A549 (cell line): ENCODE data around the gene EGFL8. TPM values are rescaled to one million over a fixed set of nuclear protein-coding genes. Genes with fewer than 3 reads are reported as not detected.
"Not testable (repeated sequence)": the region's sequence is repeated elsewhere in the genome, so short reads cannot be mapped to it uniquely, and the experiment has no call there.

Source experiments
- ATAC-seq, 2 experiments: fragments of 200-7000 bp in 1 of 2; fragments of >200 bp in 1 of 2; cut with Nextera tagmentation in 1 of 2; cut with Tn5 transposase in 1 of 2; 3 replicates each; pipeline versions ENCODE4 v1.8.0 to v1.9.1; 2018 to 2020; ENCODE audit warnings: mild to moderate bottlenecking in 1 of 2, moderate library complexity in 1 of 2
- CTCF ChIA-PET: fragments of 300-600 bp; sonication (Branson Sonifier 250); formaldehyde crosslinking; extraction: SDS; loops from one replicate; lab custom pipeline; 2021; ENCODE audit warnings: antibody characterized with exemption, inconsistent platforms; lab: Yijun Ruan, JAX
- POLR2A ChIA-PET: fragments of 350-600 bp; formaldehyde crosslinking; extraction: SDS; loops from one replicate; lab custom pipeline; 2021; ENCODE audit warnings: antibody characterized with exemption, inconsistent platforms; lab: Yijun Ruan, JAX
- DNase-seq, 2 experiments: peaks; one replicate each; pipeline versions ENCODE4 v3.0.0 to v3.0.0-alpha.2; 2011 to 2016; ENCODE audit warnings: low read depth in 1 of 2, low spot score in 1 of 2
- FAIRE-seq: peaks from 2 replicates; lab custom pipeline; 2011; peaks lifted over from hg19 to GRCh38; lab: Jason Lieb, UNC
- H3K27ac ChIP-seq, 2 experiments: fragments of >200 bp; sonication (Bioruptor Twin); formaldehyde crosslinking; 3 replicates each; pipeline ENCODE4 v1.5.1; 2016 to 2017
- H3K4me1 ChIP-seq: fragments of >200 bp; sonication (Bioruptor Twin); formaldehyde crosslinking; 3 replicates; pipeline ENCODE4 v1.6.1; 2016
- H3K4me2 ChIP-seq: fragments of >200 bp; sonication (Bioruptor Twin); formaldehyde crosslinking; 3 replicates; pipeline ENCODE4 v1.6.1; 2016
- H3K4me3 ChIP-seq: fragments of >200 bp; sonication (Bioruptor Twin); formaldehyde crosslinking; 3 replicates; pipeline ENCODE4 v1.5.1; 2016
- H3K9me3 ChIP-seq: fragments of >200 bp; sonication (Bioruptor Twin); formaldehyde crosslinking; 3 replicates; pipeline ENCODE4 v1.6.1; 2016
- CEBPB ChIP-seq, 2 experiments: fragments of >200 bp in 1 of 2; sonication (Bioruptor Twin) in 1 of 2; formaldehyde crosslinking in 1 of 2; IDR thresholded peaks; 2 replicates each; pipeline ENCODE4 v1.6.1; 2012 to 2016
- CHD2 ChIP-seq: fragments of 150-350 bp; IDR thresholded peaks from 2 replicates; pipeline ENCODE4 v1.6.1; 2014; ENCODE audit warnings: low read length; ENCODE audit not compliant: partially characterized antibody
- EHF ChIP-seq: fragments of 250-450 bp; sonication (Bioruptor Pico); IDR thresholded peaks from 2 replicates; pipeline ENCODE4 v1.5.0; 2020; ENCODE audit warnings: mild to moderate bottlenecking
- EHMT2 ChIP-seq: fragments of 200-600 bp; sonication (generic); IDR thresholded peaks from 2 replicates; pipeline ENCODE4 v1.6.1; 2016; ENCODE audit warnings: antibody characterized with exemption, low read depth, mild to moderate bottlenecking, moderate library complexity
- EP300 ChIP-seq, 2 experiments: fragments of >200 bp; sonication (Bioruptor Twin); formaldehyde crosslinking; IDR thresholded peaks; 2 replicates in 1 of 2; 3 replicates in 1 of 2; pipeline ENCODE4 v1.6.1; 2016 to 2017
- ESRRA ChIP-seq: fragments of 150-350 bp; IDR thresholded peaks from 2 replicates; pipeline ENCODE4 v1.6.1; 2014; ENCODE audit warnings: mild to moderate bottlenecking, low read length, borderline replicate concordance
- FOSL2 ChIP-seq, 2 experiments: fragments of 450-650 bp in 1 of 2; fragments of >200 bp in 1 of 2; sonication (Bioruptor Twin) in 1 of 2; formaldehyde crosslinking; IDR thresholded peaks; 2 replicates each; pipeline versions ENCODE4 v1.5.0 to v1.6.1; 2016 to 2020; ENCODE audit warnings: mild to moderate bottlenecking in 1 of 2, moderate library complexity in 1 of 2
- GATA3 ChIP-seq: IDR thresholded peaks from 2 replicates; pipeline ENCODE4 v1.6.1; 2012; ENCODE audit warnings: borderline replicate concordance
- HEYL ChIP-seq: fragments of 250-450 bp; sonication (Bioruptor Pico); IDR thresholded peaks from 2 replicates; pipeline ENCODE4 v1.8.0; 2021; ENCODE audit warnings: mild to moderate bottlenecking, moderate library complexity
- HMGXB4 ChIP-seq: fragments of 250-450 bp; sonication (Bioruptor Pico); IDR thresholded peaks from 2 replicates; pipeline ENCODE4 v1.5.0; 2021; ENCODE audit warnings: mild to moderate bottlenecking, moderate library complexity, borderline replicate concordance
- HOXA7 ChIP-seq: fragments of 250-450 bp; sonication (Bioruptor Pico); IDR thresholded peaks from 2 replicates; pipeline ENCODE4 v1.5.0; 2020; ENCODE audit warnings: mild to moderate bottlenecking, moderate library complexity
- KDM5A ChIP-seq: fragments of 200-600 bp; sonication (generic); IDR thresholded peaks from 2 replicates; pipeline ENCODE4 v1.6.1; 2016; ENCODE audit warnings: antibody characterized with exemption, mild to moderate bottlenecking
- MYC ChIP-seq: IDR thresholded peaks from 2 replicates; pipeline ENCODE4 v1.6.1; 2012; ENCODE audit warnings: mild to moderate bottlenecking, inconsistent platforms, low read length, improper control_type of control experiment, borderline replicate concordance
- NFE2L2 ChIP-seq: fragments of 150-350 bp; conservative IDR thresholded peaks from 2 replicates; pipeline ENCODE4 v1.6.1; 2014; ENCODE audit warnings: low read length
- NPAS2 ChIP-seq: fragments of 250-450 bp; sonication (Bioruptor Pico); IDR thresholded peaks from 2 replicates; pipeline ENCODE4 v1.8.0; 2022; ENCODE audit warnings: mild to moderate bottlenecking, moderate library complexity, borderline replicate concordance
- RARB ChIP-seq: fragments of 250-450 bp; sonication (Bioruptor Pico); IDR thresholded peaks from 2 replicates; pipeline ENCODE4 v1.8.0; 2021; ENCODE audit warnings: mild to moderate bottlenecking, moderate library complexity
- REST ChIP-seq: fragments of 200-600 bp; sonication (generic); IDR thresholded peaks from 2 replicates; pipeline ENCODE4 v1.6.1; 2016; ENCODE audit warnings: antibody characterized with exemption, mild to moderate bottlenecking, moderate library complexity
- RFX5 ChIP-seq: fragments of 450-650 bp; IDR thresholded peaks from 2 replicates; pipeline ENCODE4 v1.7.1; 2014; ENCODE audit warnings: antibody characterized with exemption, mild to moderate bottlenecking, moderate library complexity
- RNF2 ChIP-seq: fragments of 200-600 bp; sonication (generic); IDR thresholded peaks from 2 replicates; pipeline ENCODE4 v1.6.1; 2016; ENCODE audit warnings: low read depth, mild to moderate bottlenecking, antibody characterized with exemption, moderate library complexity, borderline replicate concordance
- ZC3H11A ChIP-seq: fragments of 450-650 bp; IDR thresholded peaks from 2 replicates; pipeline ENCODE4 v1.6.1; 2014; ENCODE audit warnings: antibody characterized with exemption, mild to moderate bottlenecking
- WGBS: methylation state at CpG from one replicate; pipeline ENCODE4 v1.1.6; 2017; ENCODE audit errors: missing lambda C conversion rate; 5-methylcytosine and 5-hydroxymethylcytosine counted together
- polyA plus RNA-seq, 4 experiments: library from polyadenylated mRNA; depleted of rRNA in 3 of 4; stranded (reverse); fragments of >200 nt; fragmentation: RNase III in 1 of 4; extraction: RNeasy Plus Mini Kit Qiagen cat#74134 plus additional on column Dnase treatment in 1 of 4; gene quantifications; 2 replicates in 3 of 4; 3 replicates in 1 of 4; pipeline ENCODE4 v1.2.3, GENCODE V29; 2011 to 2017
- TF ChIP-seq, protein P1 (sequence below): fragments of 150-350 bp; IDR thresholded peaks from 2 replicates; pipeline ENCODE4 v1.6.1; 2014; ENCODE audit warnings: low read depth, mild to moderate bottlenecking, low read length
- TF ChIP-seq, protein P2 (sequence below): IDR thresholded peaks from 2 replicates; pipeline ENCODE4 v1.6.1; 2012; ENCODE audit warnings: low read depth, borderline replicate concordance

Gene EGFL8
- polyA plus RNA-seq, 2 of the 4 experiments (the other 2 are of a cell fraction), result 2.0 to 3.1 TPM

DNA sequence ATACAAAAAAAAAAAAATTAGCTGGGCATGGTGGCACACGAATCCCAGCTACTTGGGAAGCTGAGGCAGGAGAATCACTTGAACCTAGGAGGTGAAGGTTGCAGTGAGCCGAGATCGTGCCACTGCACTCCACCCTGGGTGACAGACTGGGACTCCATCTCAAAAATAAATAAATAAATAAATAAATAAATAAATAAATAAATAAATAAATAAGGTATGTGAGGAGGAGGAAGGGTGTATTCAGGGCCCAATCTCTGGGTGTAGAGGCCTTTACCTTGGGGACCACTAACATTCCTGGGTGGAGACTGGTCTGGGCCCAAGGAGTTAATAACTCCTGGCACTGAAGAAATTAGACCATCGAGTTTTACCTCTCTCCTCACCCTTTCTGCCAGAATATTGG lies 47.0 kb downstream of the EGFL8 start:
- not testable (repeated sequence) for FAIRE-seq, H3K4me3 ChIP-seq, DNase-seq, H3K9me3 ChIP-seq
- peak; percentile 79 for TF ChIP-seq ZC3H11A
- TF ChIP-seq, all 56 proteins: peak for 1; not testable (repeated sequence) for 55
- H3K4me1 ChIP-seq, ATAC-seq, H3K4me2 ChIP-seq, H3K27ac ChIP-seq, POLR2A ChIA-PET: not testable (repeated sequence)
- WGBS, result 60% methylated on average over 4 of the region's 4 CpGs
- CTCF ChIA-PET, result interaction anchor here (1.0 to 1.5 kb wide), 2 partner anchors 16 to 23 kb away, joined by 3 read pairs; no protein-coding TSS in a partner anchor

DNA sequence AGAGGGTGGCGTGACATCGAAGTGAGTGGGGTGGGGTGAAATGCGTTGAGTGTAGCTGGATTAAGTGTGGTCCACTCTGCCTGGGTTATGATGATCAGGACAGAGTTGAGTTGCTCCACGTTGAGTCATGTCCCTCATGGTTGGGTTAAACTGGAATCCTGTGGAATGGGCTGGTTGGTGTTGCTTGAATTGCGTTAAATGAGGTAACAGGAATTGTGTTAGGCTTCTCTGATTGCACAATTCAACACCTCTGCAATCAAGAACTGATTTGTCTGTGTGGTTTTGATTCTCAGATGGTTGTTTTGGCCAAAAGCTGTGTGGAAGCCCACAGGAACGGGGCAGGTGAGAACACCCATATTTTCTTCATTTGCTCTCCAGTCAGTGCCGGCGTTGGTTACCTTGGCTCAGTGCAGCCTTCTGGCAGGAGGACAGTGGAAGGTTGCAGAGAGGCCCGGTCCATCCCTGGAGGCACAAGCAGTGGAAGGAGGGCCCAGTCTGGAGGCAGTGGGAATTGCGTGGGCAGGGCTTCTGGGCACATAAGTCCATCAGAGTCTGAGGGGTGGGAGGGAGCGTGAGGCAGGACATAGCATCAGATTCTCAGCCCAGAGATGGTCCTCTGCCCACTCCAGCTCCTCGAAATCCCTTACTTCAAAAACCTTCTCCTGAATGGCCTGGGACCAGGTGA lies 47.8 kb downstream of the EGFL8 start:
- POLR2A ChIA-PET, result no interaction called here
- DNase-seq (no peak), ATAC-seq (no peak), FAIRE-seq (no peak)
- WGBS, result 64% methylated on average over 11 of the region's 12 CpGs
- H3K4me2 ChIP-seq, result no peak overlapping the region
- H3K4me1 ChIP-seq, result no peaks in the 10 kb centered on the region
- H3K9me3 ChIP-seq, result no peaks in the 10 kb centered on the region
- TF ChIP-seq RARB (CRISPR knock-in tag) (no peak), ZC3H11A (no peak), MYC (no peak), FOSL2 (IDR thresholded peaks at IDR 0.05) (no peak), FOSL2 (CRISPR knock-in tag; IDR thresholded peaks at IDR 0.05) (no peak), HEYL (CRISPR knock-in tag) (no peak), HOXA7 (CRISPR knock-in tag) (no peak), ESRRA (no peak), EHMT2 (no peak), GATA3 (no peak), HMGXB4 (CRISPR knock-in tag) (no peak)
- TF ChIP-seq, protein P1, sequence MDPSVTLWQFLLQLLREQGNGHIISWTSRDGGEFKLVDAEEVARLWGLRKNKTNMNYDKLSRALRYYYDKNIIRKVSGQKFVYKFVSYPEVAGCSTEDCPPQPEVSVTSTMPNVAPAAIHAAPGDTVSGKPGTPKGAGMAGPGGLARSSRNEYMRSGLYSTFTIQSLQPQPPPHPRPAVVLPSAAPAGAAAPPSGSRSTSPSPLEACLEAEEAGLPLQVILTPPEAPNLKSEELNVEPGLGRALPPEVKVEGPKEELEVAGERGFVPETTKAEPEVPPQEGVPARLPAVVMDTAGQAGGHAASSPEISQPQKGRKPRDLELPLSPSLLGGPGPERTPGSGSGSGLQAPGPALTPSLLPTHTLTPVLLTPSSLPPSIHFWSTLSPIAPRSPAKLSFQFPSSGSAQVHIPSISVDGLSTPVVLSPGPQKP, result no peak
- H3K4me3 ChIP-seq, result no peak overlapping the region
- CTCF ChIA-PET, result interaction anchor here (1.5 kb wide), 1 partner anchor 17 kb away, joined by 3 read pairs; no protein-coding TSS in a partner anchor
- H3K27ac ChIP-seq, result no peak overlapping the region

DNA sequence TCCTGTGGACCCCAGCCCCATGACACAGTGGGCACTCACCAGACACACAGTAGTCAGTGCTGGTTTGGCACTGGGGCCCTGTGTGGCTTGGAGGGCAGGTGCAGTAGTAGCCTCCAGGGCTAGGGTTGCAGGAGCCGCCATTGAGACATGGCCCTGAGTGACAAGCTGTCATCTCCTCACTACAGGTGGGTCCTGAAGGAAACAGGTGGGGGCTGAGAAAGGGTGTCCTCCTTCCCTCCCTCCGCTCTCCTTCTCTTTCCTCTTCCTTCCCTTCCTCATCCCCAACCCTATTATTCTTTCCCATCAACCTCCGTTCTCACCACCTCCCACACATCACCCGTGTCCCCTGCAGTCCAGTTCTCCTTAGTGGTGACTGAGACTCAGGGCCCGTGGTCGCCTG lies 49.3 kb downstream of the EGFL8 start:
- ChIA-PET POLR2A (no interaction called here), CTCF (no interaction called here)
- Histone ChIP-seq H3K4me1 (no peaks in the 10 kb centered on the region), H3K9me3 (no peaks in the 10 kb centered on the region), H3K27ac (no peak overlapping the region), H3K4me2 (no peak overlapping the region), H3K4me3 (no peak overlapping the region)
- ATAC-seq (no peak), FAIRE-seq (no peak), DNase-seq (no peak)
- 55% methylated on average over 5 of the region's 6 CpGs for WGBS
- no peak for TF ChIP-seq GATA3
- TF ChIP-seq NFE2L2, result no peak
- no peak for TF ChIP-seq RFX5
- no peak for TF ChIP-seq FOSL2 (IDR thresholded peaks at IDR 0.05)
- TF ChIP-seq FOSL2 (CRISPR knock-in tag; IDR thresholded peaks at IDR 0.05), result no peak
- TF ChIP-seq, protein P1, result no peak
- TF ChIP-seq CHD2, result no peak
- TF ChIP-seq NPAS2 (CRISPR knock-in tag), result no peak
- no peak for TF ChIP-seq EP300 (IDR thresholded peaks at IDR 0.05)
- TF ChIP-seq EHF (CRISPR knock-in tag), result no peak
- no peak for TF ChIP-seq KDM5A
- TF ChIP-seq HOXA7 (CRISPR knock-in tag), result no peak
- no peak for TF ChIP-seq MYC
- no peak for TF ChIP-seq REST
- TF ChIP-seq CEBPB (IDR thresholded peaks at IDR 0.05), result no peak
- TF ChIP-seq, protein P2, sequence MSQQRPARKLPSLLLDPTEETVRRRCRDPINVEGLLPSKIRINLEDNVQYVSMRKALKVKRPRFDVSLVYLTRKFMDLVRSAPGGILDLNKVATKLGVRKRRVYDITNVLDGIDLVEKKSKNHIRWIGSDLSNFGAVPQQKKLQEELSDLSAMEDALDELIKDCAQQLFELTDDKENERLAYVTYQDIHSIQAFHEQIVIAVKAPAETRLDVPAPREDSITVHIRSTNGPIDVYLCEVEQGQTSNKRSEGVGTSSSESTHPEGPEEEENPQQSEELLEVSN, result no peak
- no peak for TF ChIP-seq RARB (CRISPR knock-in tag)
- no peak for TF ChIP-seq RNF2
